ENCODE results near the gene MED13L.

DNA sequence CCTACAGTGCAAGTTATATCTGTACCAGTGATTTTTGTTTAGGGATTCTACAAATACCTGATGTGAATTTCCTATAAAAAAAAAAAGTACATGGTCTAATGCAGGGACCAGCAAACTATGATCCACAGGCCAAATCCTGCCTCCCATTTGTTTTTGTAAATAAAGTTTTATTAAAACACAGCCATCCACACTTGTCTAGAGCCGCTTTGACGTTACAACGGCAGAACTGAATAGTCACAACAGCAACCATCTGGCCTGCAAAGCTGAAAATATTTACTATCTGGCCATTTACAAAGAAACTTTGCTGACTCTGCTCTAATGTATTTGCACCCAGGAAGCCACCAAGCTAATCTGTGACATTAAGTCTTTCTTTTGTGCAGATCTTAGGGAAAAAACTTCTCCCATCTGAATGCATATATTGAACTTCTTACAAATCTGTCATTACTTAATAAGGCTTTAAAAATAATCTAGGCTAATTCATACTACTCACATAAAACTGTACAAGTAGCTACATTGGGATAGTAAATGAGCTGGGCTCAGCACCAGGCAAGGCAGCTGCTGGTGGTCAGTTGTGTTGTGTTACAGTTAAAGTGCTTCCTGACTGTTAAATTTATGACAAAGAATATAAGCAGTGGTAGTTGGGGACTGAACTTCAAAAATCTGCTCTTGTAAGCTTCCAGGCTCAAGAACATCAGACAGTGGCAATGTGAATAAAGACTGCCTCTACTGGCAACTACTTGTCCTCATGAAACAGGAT, 303.3 kb downstream of the MED13L start:
- no peak for TF ChIP-seq POLR2A (IDR thresholded peaks at IDR 0.05)
- TF ChIP-seq EP300 (IDR thresholded peaks at IDR 0.05): no peak
- TF ChIP-seq, protein P1, sequence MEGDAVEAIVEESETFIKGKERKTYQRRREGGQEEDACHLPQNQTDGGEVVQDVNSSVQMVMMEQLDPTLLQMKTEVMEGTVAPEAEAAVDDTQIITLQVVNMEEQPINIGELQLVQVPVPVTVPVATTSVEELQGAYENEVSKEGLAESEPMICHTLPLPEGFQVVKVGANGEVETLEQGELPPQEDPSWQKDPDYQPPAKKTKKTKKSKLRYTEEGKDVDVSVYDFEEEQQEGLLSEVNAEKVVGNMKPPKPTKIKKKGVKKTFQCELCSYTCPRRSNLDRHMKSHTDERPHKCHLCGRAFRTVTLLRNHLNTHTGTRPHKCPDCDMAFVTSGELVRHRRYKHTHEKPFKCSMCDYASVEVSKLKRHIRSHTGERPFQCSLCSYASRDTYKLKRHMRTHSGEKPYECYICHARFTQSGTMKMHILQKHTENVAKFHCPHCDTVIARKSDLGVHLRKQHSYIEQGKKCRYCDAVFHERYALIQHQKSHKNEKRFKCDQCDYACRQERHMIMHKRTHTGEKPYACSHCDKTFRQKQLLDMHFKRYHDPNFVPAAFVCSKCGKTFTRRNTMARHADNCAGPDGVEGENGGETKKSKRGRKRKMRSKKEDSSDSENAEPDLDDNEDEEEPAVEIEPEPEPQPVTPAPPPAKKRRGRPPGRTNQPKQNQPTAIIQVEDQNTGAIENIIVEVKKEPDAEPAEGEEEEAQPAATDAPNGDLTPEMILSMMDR (IDR thresholded peaks at IDR 0.05): no peak
- TF ChIP-seq POLR2AphosphoS5 (IDR thresholded peaks at IDR 0.05): no peak
